Measurements from ENCODE around the gene SULF2.

DNA sequence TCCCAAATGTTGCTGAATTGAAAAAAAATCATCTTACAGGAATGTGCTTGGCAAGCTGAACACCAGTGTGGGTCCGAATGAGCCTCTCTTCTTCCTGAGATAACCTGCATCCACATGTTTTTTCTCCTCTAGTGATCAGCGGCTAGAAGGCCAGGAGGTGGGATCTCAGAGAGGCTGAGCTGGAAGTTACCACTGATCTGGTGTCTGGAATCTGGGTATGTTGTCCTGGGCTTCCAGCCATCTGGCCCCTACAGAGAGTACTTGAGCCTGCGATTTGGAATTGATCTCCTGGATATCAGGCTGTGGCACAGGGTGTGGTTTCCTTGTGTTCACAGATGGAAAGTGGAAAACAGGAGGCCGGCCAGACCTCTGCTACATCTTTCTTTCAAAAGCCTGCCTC lies 35.9 kb downstream of the SULF2 start:
- TF ChIP-seq, protein P1, sequence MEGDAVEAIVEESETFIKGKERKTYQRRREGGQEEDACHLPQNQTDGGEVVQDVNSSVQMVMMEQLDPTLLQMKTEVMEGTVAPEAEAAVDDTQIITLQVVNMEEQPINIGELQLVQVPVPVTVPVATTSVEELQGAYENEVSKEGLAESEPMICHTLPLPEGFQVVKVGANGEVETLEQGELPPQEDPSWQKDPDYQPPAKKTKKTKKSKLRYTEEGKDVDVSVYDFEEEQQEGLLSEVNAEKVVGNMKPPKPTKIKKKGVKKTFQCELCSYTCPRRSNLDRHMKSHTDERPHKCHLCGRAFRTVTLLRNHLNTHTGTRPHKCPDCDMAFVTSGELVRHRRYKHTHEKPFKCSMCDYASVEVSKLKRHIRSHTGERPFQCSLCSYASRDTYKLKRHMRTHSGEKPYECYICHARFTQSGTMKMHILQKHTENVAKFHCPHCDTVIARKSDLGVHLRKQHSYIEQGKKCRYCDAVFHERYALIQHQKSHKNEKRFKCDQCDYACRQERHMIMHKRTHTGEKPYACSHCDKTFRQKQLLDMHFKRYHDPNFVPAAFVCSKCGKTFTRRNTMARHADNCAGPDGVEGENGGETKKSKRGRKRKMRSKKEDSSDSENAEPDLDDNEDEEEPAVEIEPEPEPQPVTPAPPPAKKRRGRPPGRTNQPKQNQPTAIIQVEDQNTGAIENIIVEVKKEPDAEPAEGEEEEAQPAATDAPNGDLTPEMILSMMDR (IDR thresholded peaks at IDR 0.05): no peak
- no peak for TF ChIP-seq EZH2 (IDR thresholded peaks at IDR 0.05; ENCODE audit: borderline replicate concordance, insufficient read depth, low read depth, low read length, poor library complexity, severe bottlenecking)
